HG02678 (cell line): ENCODE measurements around the gene DNAJA2.
A peak's percentile ranks its signal among the peaks of the same experiment; 100 is the strongest.
"Not testable (repeated sequence)": the region's sequence is repeated elsewhere in the genome, so short reads cannot be mapped to it uniquely, and the experiment has no call there.

Experiments used
- ATAC-seq: cut with Tn5 transposase; IDR thresholded peaks from one replicate; pipeline ENCODE4 v1.9.1; 2021; ENCODE audit warnings: mild to moderate bottlenecking, moderate library complexity; ENCODE audit not compliant: unreplicated experiment

Gene DNAJA2

DNA sequence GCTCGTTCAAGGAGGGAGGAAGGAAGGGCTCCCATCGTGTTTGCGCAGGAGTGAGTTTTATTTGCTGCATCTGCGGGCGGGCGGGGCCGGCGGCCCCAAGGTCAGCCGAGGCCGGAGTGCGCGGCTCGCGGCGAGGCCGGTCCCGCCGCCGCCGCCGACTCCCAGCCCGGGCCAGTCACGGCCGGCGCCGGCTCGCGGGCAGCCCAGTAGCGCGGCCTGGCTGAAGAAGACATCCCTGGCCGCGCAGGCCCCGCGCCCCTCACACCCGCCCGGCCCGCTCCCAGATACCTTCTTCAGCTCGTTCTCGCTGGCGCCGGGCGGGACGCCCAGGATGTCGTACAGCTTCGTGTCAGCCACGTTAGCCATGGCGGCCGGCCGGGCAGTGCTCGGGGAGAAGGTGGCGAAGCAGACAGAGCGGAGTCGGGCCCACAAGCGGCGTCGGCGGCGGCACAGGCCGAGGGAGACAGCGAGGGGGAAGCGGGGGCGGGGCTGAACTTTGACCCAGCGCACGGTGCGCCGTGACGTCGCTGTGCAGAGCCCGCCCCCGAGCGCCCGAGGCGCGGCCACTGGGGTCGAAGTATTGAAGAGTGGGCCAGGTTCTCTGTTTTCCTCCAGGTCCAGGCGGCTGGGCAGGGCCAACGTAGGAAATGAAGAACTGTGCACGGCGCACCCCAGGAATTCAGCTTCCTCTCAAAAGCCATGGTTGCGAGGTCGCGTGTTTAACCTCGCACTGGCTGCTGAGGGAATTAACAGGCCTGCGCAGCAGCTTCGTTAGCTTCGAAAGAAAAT is at the start of gene DNAJA2:
DNAJA2 (minus strand) TSS at position 468 of the 789 bp plus-strand sequence; CDS start at position 366, 102 bp downstream.
- ATAC-seq = peak; percentile 86

DNA sequence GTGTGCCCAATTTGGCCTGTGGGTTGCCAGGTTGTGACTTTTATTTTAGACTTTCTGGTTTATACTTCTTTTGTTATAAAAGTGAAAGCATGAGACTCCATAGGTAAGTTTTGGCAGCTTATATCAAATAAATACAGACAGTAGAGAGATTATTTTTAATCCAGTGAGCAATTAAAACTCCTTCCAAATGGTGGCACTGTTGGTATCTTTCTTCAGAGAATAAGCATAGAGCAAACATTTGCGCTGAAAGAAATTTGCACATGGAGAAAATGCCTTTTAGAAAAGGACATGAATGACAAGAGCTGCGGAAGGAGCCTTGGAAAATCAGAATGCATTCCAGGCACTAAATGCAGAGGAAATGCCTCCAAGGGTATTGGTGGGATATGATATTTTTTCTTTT is 46.1 kb upstream of the DNAJA2 start:
- no peak for ATAC-seq

DNA sequence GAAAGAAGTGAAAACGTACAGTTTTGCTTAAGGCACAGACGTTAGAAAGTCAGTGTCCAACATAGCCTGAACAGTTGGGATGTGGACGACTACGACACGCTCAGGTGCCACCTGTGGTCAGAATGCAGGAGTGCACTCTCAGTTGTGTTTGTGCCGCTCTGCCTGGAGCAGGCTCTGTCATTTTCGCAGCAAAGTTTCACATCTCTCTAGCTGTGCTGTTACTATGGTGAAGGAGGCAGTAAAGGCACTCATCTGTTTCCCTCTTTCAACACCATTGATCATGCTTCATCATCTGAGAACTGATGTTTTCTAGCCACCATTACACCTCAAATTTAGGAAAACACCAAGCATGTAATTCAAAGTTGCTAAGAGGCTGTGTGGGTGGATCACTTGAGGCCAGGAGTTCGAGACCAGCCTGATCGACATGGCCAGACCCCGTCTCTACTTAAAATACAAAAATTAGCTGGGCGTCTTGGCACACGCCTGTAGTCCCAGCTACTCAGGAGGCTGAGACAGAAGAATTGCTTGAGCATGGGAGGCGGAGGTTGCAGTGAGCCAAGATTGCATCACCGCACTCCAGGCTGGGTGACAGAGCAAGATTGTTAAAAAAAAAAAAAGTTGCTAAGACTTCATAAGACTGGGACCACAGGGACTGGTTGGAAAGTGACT is 44.9 kb upstream of the DNAJA2 start:
- ATAC-seq = peak; percentile 99

DNA sequence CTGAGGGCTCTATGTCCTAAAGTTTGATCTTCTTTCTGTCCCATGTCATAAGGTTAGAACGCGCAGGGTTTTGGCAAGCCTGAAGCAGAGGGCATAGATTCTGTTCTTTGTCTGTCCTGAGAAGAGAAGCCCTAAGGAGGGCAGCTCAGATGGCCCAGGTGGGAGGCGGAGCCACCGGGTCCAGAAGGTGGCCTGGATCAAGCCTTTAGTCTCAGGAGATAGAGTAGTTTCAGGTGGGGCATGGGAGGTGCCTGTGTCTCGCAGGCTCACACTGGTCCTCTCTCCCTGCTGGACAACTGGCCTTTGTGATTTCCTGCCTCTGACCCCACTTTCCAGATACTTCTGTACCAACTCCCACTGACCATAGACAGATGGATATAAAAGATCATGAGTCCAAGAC is 44.2 kb upstream of the DNAJA2 start:
- no peak for ATAC-seq

DNA sequence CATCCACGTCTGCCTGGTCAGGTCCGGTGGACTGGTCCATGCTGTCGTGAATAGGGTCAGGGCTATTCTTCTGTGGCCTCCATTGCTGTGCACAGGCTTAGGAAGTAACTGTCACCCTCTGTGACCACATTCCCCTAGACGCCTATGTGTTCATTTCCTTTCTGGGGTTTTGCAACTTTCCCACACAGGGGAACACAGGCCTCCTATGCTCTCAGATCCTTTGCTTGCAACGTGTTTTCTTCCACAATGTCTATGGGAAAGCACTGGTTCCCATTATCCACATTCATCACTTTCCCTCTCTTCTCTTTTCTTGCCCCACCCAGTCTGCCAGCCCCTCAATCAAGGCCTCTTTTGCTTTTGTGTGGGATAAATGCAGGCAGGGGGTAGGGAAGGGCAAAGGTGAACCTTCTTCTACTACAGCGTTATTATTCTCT is 43.2 kb upstream of the DNAJA2 start:
- peak; percentile 57 for ATAC-seq

DNA sequence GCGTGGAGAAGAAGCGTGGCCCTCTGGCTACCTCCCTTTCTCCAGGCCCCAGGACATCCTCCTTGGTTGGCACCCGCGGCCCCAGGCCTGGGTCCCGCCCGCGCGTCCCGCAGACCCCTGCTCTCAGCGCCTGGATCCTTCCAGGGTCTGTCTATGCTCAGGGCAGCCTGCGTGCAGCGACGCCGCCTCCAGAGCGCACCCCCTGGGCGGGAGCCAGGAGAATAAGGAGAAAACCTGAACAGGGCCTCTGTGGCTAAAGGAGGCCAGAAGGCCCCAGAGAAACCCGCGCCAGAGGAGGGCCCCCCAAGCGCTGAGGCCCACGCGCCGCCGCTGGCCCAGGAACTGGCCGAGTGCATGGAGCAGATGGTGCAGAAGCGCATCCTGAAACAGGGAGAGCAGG is 40.4 kb upstream of the DNAJA2 start:
- no peak for ATAC-seq

DNA sequence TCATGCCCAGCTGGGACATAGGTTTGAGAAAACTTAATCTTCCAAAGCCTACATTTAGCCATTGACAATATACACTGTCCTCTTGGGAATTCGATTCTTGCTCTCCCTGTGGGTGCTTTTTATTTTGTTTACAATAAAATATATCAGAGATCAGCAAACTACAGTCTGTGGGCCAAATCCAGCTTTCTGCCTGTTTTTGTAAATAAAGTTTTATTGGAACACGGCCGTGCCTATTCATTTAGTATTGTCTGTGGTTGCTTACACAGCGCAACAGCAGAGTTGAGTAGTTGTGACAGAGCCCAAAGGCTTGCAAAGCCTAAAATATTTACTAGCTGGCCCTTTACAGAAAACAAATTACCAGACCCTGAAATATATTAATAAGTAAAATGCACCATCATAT is 39.7 kb upstream of the DNAJA2 start:
- ATAC-seq = no peak

DNA sequence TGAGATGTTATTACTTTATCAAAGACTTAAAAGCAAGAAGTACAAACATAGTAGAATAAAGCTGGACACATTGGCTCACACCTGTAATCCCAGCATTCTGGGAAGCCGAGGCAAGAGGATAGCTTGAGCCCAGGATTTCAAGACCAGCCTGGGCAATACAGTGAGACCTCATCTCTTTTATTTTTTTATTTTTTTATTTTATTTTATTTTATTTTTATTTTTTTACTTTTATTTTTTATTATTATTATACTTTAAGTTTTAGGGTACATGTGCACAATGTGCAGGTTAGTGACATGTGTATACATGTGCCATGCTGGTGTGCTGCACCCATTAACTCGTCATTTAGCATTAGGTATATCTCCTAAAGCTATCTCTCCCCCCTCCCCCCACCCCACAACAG is 37.3 kb upstream of the DNAJA2 start:
- ATAC-seq = not testable (repeated sequence)

DNA sequence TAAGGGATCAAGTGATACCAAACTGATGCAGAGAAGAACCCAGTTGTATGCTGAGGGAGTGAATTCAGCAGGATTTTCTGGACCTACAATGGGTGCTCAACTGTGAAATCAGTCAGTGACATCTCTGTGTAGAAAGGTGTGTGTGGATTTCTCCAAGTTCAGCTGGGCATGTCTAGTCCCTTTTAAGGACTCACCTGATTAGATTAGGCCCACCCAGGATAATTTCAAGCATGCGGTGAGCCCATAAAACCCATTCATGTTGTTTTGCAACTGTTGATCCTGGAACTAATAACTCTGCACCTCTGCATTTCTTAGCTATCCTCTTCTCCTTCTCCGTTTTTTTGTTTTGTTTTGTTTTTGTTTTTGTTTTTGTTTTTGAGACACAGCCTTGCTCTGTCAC is 35.1 kb upstream of the DNAJA2 start:
- ATAC-seq = no peak

DNA sequence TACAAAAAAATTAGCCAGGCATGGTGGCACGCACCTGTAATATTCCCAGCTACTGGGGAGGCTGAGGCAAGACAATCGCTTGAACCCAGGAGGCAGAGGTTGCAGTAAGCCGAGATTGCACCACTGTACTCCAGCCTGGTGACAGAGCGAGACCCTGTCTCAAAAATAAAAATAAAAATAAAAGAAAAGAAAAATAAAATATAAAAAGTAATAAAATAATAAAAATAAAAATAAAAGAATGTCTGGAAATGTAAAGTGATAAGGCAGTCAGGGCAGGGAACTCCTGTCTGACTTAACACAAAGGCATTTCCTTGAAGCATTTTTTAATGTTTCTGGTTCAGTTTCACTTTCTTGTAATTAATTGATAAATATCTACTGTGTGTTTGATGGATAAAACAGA is 34.7 kb upstream of the DNAJA2 start:
- ATAC-seq = no peak

DNA sequence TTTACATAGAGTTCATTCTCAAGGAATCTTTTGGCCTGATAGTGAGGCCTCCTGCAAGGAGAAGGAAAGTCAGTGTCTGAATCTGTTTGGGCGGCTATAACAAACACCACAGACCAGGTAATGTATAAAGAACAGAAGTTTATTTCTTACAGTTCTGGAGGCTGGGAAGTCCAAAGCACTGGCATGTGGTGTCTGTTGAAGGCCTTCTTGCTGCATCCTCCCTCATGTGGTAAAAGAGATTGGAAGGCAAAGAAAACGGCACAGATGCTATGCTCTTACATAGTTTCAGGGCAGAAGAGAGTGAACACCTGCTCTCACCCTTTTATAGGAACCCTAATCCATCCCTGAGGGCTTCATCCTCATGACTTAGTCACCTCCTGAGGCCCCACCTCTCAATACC is 31.2 kb upstream of the DNAJA2 start:
- ATAC-seq = no peak

DNA sequence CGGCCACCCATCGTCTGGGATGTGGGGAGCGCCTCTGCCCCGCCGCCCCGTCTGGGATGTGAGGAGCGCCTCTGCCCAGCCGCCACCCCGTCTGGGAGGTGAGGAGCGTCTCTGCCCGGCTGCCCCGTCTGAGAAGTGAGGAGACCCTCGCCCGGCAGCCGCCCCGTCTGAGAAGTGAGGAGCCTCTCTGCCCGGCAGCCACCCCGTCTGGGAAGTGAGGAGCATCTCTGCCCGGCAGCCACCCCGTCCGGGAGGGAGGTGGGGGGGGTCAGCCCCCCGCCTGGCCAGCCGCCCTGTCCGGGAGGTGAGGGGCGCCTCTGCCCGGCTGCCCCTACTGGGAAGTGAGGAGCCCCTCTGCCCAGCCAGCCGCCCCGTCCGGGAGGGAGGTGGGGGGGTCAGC is 26.6 kb upstream of the DNAJA2 start:
- not testable (repeated sequence) for ATAC-seq

DNA sequence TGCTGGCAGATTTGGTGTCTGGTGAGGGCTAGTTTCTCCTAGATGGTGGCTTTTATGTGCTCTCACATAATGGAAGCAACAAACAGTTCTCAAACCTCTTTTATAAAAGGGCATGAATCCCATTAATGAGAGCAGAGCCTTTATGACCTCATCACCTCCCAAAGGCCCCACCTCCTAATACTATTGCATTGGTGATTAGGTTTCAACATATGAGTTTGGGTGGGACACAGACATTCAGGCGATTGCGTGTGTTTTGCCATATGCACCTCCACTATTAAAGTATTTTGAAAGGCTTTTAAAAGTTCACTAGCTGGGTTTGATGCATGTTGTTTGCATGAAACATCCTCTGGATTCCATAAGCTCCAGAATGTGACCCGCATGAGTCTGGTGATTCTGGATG is 24.4 kb upstream of the DNAJA2 start:
- ATAC-seq = no peak

DNA sequence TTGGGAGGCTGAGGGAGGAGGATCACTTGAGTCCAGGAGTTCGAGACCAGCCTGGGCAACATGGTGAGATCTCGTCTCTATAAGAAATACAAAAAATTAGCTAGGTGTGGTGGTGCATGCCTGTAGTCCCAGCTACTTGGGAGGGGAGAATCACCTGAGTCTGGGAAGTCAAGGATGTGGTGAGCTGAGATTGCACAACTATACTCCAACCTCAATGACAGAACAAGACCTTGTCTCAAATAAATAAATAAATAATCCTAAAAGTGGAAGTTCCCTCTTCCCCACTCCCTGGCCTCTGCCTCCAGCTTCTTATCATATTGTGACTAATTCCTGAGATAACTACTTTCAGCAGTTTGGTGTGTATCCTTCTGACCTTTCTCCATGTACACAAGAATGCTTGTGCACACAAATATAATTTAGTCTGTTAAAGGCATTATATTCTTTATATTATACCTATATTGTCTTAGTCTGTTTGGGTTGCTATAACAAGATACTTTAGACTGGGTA is 23.5 kb upstream of the DNAJA2 start:
- no peak for ATAC-seq

DNA sequence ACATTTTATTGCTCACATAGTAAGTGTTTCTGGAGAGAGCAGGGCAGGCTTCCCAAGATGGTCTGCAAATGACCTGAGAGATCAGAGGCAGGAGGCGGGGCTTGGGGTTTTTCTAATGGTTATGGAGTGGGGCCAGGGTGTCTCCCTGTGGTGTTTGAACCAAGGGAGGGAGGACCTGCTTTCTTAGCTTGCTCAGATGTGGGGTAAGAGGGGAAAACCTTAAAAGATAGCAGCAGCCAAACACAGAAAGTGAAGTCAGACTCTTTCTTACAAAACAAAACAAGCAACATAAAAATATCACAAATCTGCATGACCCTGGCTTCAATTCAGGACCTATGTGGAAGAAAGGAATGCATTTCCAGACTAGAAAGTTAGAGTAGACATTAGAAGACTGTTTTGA is 22.9 kb upstream of the DNAJA2 start:
- no peak for ATAC-seq

DNA sequence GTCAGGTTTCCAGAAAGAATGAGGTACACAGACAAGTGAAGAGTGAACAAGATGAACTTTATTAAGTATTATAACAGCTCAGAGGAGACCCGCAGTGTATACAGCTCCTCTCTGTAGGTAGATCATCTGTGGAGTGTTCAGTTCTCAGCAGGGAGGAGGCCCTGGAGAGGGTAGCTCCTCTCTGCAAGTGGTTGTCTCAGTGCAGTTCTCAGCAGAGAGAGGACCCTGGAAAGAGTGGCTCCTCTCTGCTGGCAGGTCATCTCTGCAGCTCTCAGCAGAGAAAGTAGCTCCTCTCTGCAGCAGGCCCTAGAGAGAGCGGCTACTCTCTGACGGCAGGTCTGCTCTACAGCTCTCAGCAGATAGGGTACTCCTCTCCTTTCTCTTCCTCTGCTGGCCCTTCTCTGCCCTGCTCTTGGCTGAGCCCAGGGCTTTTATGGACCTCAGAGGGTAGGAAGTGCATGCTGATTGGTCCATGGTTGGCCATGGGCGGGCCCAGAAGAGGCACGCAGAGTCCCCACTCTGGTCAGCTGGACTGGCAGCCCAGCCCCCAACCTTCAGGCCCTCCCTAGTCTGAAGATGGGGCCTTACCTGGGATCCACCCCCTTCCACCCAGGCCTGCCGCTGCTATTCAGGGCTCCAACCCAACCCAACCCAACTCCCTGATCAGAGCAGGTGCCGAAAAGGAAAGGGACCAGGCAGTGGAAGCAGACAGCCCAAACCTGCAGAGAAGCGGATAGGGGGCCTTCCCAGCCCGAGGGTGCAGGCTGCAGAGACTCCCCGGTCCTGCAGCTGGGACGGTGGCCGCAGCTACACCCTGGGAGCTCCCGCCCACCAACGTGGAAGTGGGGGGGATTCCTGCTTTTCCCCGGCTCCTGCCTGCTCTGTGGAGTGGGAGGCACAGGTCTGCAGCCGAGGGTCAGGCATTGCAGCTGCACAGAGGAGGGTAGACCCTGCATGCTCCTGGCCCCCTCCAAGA is 18.5 kb upstream of the DNAJA2 start:
- no peak for ATAC-seq

DNA sequence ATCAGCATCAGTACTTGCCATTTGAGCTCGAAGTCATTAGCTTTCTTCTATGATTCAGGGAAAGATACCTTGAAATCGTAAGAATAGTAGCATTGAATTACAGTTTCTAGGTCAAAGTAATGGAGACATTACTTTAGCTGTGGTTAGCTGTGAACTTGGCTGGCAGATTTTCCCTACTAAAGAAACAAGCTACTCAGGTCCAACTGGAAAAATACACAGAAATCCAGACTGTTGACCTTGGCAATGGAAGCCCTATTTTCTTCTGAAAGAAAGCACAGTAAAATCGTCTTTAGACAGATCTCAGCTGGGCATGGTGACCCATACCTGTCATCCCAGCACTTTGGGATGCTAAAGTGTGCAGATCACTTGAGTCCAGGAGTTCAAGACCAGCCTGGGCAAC is 13.4 kb upstream of the DNAJA2 start:
- no peak for ATAC-seq

DNA sequence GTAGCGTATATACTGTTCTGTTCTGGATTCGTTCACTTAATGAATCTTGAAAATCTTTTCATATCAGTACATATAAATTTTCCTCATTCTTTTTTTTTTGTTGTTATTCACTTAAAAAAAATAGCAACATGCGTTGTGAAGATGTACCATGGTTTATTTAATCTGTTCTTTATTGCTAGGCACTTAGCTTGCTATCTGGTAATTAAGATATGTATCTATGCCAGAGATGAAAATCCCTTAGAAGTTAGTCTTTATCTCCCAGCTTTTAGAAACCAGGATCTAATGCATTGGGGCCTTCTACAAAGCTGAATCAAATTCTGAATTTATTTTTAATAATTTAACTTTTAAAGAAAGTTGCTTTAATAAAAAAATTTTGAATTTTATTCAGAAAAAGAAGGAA is 13.0 kb upstream of the DNAJA2 start:
- no peak for ATAC-seq

DNA sequence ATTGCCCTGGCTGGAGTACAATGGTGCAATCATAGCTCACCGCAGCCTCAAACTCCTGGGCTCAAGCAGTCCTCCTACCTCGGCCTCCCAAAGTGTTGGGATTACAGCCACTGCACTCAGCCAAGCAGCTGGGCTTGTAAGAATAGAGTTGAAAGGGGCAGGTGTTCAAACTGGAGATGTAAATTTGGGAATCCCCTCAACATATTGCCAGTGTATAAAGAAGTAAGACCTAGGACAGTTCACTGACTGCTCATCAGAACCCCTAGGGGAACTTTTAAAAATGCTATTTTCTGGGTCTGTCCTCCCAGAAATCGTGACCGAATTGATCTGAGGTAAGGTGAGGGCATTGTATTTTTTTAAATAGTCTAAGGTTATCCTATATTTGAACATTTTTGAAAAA is 8.9 kb upstream of the DNAJA2 start:
- ATAC-seq = no peak

DNA sequence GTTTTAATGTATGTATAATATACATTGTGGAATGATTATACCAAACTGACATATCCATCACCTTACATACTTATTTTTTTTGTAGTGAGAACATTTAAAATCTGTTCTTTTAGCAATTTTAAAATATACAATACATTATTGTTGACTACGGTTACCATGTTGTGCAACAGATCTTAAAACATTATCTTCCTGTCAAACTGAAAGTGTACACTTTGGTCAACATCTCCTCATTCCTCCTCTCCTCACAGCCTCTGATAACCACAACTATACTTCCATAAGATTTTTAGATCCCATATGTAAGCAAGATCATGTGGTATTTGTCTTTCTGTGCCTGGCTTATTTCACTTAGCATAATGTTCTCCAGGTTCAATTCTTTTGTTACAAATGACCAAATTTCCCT is 7.5 kb upstream of the DNAJA2 start:
- ATAC-seq = no peak

DNA sequence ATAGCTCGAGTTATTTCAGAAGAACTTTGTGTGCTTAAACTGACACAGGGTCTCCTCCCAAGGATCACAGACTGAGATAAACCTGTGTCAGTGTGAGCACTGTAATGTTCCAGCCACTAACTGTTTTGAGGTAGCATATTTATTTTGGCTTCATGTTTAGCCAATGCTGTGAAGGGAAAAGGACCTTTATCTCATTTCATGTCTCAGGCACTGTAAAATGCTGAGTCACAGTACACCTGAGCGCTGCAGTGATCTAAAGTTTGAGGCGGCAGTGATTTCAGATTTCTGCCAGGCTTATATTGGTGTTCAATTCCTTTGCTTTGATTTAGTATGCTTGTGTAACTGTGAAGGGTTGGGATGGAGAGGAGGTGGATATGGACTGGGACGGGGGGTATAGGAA is 3.1 kb upstream of the DNAJA2 start:
- no peak for ATAC-seq
